Adrenal gland (tissue), 12 donors: Measurements from ENCODE around the gene CMC1. TPM values are rescaled to one million over a fixed set of nuclear protein-coding genes. Genes with fewer than 3 reads are reported as not detected.

Source experiments
- DNase-seq, 7 donors: peaks; one replicate each; pipeline ENCODE4 v3.0.0-alpha.2; 2019 to 2020
- H3K27ac ChIP-seq, 5 donors: fragments of 200-600 bp; sonication (generic) in 4 of 5; 1 replicate in 3 of 5; 2 replicates in 2 of 5; pipeline versions ENCODE4 v1.5.1 to v1.8.0; 2016 to 2020; ENCODE audit warnings: mild to moderate bottlenecking in 1 of 5
- H3K27me3 ChIP-seq: fragments of 200-600 bp; 2 replicates; pipeline ENCODE4 v1.8.0; 2021
- H3K36me3 ChIP-seq, 2 donors: fragments of 200-600 bp; replicated peaks in 1 of 2; 1 replicate in 1 of 2; 2 replicates in 1 of 2; pipeline versions ENCODE4 v1.5.1 to v1.8.0; 2018 to 2022
- H3K4me1 ChIP-seq, 2 donors: fragments of 200-600 bp; replicated peaks in 1 of 2; 1 replicate in 1 of 2; 2 replicates in 1 of 2; pipeline versions ENCODE4 v1.5.1 to v1.8.0; 2018 to 2021
- H3K4me3 ChIP-seq, 4 donors: fragments of 200-600 bp; sonication (generic) in 3 of 4; one replicate each; pipeline ENCODE4 v1.5.1; 2016 to 2018
- H3K9me3 ChIP-seq, 3 donors: fragments of 200-600 bp; sonication (generic) in 1 of 3; replicated peaks in 1 of 3; 1 replicate in 2 of 3; 2 replicates in 1 of 3; pipeline versions ENCODE4 v1.5.1 to v1.8.0; 2016 to 2021
- POLR2A ChIP-seq, 2 donors: fragments of 450-650 bp; IDR thresholded peaks; one replicate each; pipeline ENCODE4 v1.6.1; 2017; ENCODE audit warnings: antibody characterized with exemption in 2 of 2, mild to moderate bottlenecking in 2 of 2, moderate library complexity in 1 of 2
- WGBS, 4 donors: extraction: QIAGEN DNeasy Blood & Tissue Kit in 2 of 4; methylation state at CpG; one replicate each; pipeline versions ENCODE4 v1.1.5 to v1.1.7; 2013 to 2017; 5-methylcytosine and 5-hydroxymethylcytosine counted together
- intact Hi-C, 2 donors: fragments of 100-400 bp; cut with DNase I; formaldehyde crosslinking; loops; one replicate each; pipeline versions ENCODE4 v1.14.1 to v1.15.0; 2022 to 2023
- polyA plus RNA-seq, 3 donors: library from polyadenylated mRNA; stranded (reverse); fragments of 200-250 nt in 2 of 3; fragments of 350-450 nt in 1 of 3; fragmentation: Illumina TruSeq in 1 of 3; extraction: RNeasy Lipid Tissue Mini Kit (QIAGEN cat#74804) in 1 of 3; gene quantifications; one replicate each; pipeline ENCODE4 v1.2.3, GENCODE V29; 2013 to 2014
- total RNA-seq, 9 donors: library from RNA; depleted of rRNA in 4 of 9; stranded (reverse); fragments of >200 nt in 4 of 9; fragments of 120-200 nt in 1 of 9; fragmentation: NEBNext Ultra II Directional in 1 of 9; extraction: Animal tissue kit (Norgen Biotek cat#: 25700) in 1 of 9; gene quantifications; one replicate each; pipeline versions ENCODE4 v1.1.0 to v1.2.4, GENCODE V29; 2013 to 2023
- TF ChIP-seq, protein P1 (sequence below), 6 experiments: fragments of 450-650 bp in 4 of 6; fragments of 200-600 bp in 2 of 6; sonication (generic) in 1 of 6; IDR thresholded peaks; 1 replicate in 5 of 6; 2 replicates in 1 of 6; pipeline versions ENCODE4 v1.5.1 to v1.8.0; 2016 to 2021; ENCODE audit warnings: antibody characterized with exemption in 6 of 6, mild to moderate bottlenecking in 2 of 6, moderate library complexity in 1 of 6
- donor health status: healthy with polysubstance abuse.
- donor health status: Bipolar disorder and iron deficiency.
- donor health status: DM: yes; HTN: yes; CAD: no.
- donor health status: DM: no; HTN: no; CAD: no.
- donor health status: DM: no; HTN: no; CAD: no.
- donor health status: DM: yes; HTN: yes; CAD: no.

CMC1 gene
- total and polyA plus RNA-seq, 12 donors: 6.7 to 32.8 (median 19.9) TPM

DNA sequence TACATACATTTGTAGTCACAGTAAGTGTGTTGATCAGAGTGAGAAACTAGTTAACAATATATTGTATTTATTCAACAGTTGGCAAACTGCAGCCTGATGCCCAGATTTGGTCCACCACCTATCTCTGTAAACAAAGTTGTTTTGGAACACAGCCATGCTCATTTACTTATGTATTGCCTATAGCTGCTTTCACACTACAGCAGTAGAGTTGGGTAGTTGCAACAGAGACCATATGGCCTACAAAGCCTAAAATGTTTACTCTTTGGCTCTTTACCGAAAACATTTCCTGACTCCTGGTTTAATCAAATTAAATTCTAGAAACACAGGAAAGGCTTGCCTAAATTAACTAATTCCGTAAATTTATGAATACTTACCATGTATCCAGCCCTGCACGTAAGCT is 39.4 kb downstream of the CMC1 start:
- TF ChIP-seq, protein P1, sequence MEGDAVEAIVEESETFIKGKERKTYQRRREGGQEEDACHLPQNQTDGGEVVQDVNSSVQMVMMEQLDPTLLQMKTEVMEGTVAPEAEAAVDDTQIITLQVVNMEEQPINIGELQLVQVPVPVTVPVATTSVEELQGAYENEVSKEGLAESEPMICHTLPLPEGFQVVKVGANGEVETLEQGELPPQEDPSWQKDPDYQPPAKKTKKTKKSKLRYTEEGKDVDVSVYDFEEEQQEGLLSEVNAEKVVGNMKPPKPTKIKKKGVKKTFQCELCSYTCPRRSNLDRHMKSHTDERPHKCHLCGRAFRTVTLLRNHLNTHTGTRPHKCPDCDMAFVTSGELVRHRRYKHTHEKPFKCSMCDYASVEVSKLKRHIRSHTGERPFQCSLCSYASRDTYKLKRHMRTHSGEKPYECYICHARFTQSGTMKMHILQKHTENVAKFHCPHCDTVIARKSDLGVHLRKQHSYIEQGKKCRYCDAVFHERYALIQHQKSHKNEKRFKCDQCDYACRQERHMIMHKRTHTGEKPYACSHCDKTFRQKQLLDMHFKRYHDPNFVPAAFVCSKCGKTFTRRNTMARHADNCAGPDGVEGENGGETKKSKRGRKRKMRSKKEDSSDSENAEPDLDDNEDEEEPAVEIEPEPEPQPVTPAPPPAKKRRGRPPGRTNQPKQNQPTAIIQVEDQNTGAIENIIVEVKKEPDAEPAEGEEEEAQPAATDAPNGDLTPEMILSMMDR (IDR thresholded peaks at IDR 0.05): no peak
- no peak for TF ChIP-seq POLR2A (IDR thresholded peaks at IDR 0.05)
- H3K4me3 ChIP-seq: no peak overlapping the region
- H3K9me3 ChIP-seq: no peaks in the 10 kb centered on the region
- peaks cover 0 to 16% of the 10 kb centered on the region in 2 donors for H3K4me1 ChIP-seq
- H3K36me3 ChIP-seq: no peaks in the 10 kb centered on the region
- H3K27ac ChIP-seq: no peak overlapping the region
- intact Hi-C loops: no loop called here
- DNase-seq: no peak
- H3K27me3 ChIP-seq: no peaks in the 10 kb centered on the region
- 86 to 97% (median 95%) methylated on average over 3 of the region's 3 CpGs for WGBS, 4 donors

DNA sequence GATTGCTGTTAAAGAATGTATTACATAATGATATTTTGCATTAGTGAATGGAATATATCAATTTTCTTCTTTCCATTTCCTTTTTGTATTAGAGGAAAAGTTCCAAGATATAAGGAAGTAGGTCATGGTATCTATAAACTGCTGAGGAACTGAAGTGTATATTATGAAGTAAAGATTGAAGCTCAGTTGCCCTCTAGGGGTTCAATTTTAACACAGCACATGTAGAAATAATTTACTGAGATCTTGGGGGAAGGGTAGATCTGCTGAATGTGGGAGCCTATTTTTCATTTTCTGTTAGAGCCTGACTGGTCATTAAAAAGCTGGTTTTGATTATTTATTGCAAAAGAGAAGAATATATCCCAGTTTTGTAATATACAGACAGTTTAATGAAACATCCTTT is 45.2 kb downstream of the CMC1 start:
- no peaks in the 10 kb centered on the region for H3K27me3 ChIP-seq
- no peak for DNase-seq
- no peak for TF ChIP-seq POLR2A (IDR thresholded peaks at IDR 0.05)
- TF ChIP-seq, protein P1 (IDR thresholded peaks at IDR 0.05): peak; percentile 49 to 72 (median 62)
- intact Hi-C loops: no loop called here
- H3K36me3 ChIP-seq: no peaks in the 10 kb centered on the region
- no peak overlapping the region for H3K27ac ChIP-seq
- no peaks in the 10 kb centered on the region for H3K9me3 ChIP-seq
- H3K4me3 ChIP-seq: no peak overlapping the region
- H3K4me1 ChIP-seq: peaks cover 0 to 15% of the 10 kb centered on the region in 2 donors

DNA sequence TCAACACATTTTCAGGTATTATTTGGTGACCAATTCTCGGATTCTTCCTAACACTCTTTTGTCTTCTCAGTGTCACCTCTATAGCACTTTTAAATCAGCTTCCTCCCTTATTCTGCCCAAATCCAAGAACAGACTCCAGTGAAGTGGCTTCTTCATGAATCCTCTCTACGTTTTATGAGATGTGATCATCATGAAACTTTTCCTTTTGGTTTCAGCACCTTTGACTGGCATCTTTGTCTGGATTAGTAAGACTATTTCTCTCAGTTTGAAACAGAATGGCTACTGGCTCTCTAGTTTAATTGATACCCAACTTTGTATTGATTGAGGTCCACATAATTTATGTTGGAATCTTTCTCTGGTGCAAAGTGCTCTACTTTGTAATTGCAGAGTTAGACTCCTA is 45.6 kb downstream of the CMC1 start:
- no peak for TF ChIP-seq POLR2A (IDR thresholded peaks at IDR 0.05)
- TF ChIP-seq, protein P1 (IDR thresholded peaks at IDR 0.05): no peak
- no peak for DNase-seq
- intact Hi-C loops: no loop called here
- no peaks in the 10 kb centered on the region for H3K36me3 ChIP-seq
- peaks cover 0 to 11% of the 10 kb centered on the region in 2 donors for H3K4me1 ChIP-seq
- no peak overlapping the region for H3K4me3 ChIP-seq
- no peak overlapping the region for H3K27ac ChIP-seq
- WGBS, 4 donors: 85 to 91% (median 88%) methylated on average over 2 of the region's 2 CpGs
- H3K9me3 ChIP-seq: no peaks in the 10 kb centered on the region
- H3K27me3 ChIP-seq: no peaks in the 10 kb centered on the region

DNA sequence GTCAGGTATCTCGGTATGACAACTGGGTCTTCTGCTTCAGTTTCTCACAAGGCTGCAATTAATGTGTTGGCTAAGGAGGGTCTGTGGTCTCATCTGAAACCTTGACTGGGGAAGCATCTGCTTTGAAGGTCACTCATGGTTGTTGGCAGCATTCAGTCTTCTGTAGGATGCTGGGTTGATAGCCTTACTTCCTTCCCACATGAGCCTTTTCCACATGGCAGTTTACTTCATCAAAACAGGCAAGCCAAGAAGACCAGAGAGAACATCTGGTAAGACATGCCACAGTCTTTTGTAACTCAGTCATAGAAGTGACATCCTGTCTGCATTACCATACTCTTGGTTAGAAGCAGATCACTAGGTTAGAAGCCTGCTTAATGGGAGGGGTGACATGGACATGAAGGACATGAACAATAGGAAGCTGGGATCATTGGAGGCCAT is 49.5 kb downstream of the CMC1 start:
- H3K27ac ChIP-seq: no peak overlapping the region

More for the DNA sequence above, 49.5 kb downstream of the CMC1 start:
- Histone ChIP-seq H3K4me1 (peaks cover 0 to 6% of the 10 kb centered on the region in 2 donors), H3K36me3 (no peaks in the 10 kb centered on the region), H3K4me3 (no peak overlapping the region), H3K27me3 (no peaks in the 10 kb centered on the region), H3K9me3 (no peaks in the 10 kb centered on the region)
- intact Hi-C loops: no loop called here
- DNase-seq: no peak
- TF ChIP-seq, protein P1 (IDR thresholded peaks at IDR 0.05): no peak
- TF ChIP-seq POLR2A (IDR thresholded peaks at IDR 0.05): no peak
- WGBS, 4 donors: 94 to 98% (median 96%) methylated on average over 1 of the region's 1 CpG
